ENCODE results near the gene UBAC1. TPM values are rescaled to one million over a fixed set of nuclear protein-coding genes. Genes with fewer than 3 reads are reported as not detected.
"Not testable (repeated sequence)": the region's sequence is repeated elsewhere in the genome, so short reads cannot be mapped to it uniquely, and the experiment has no call there.

The UBAC1 gene
- total RNA-seq, 1 donor from 2014 or later: 47.7 TPM

DNA sequence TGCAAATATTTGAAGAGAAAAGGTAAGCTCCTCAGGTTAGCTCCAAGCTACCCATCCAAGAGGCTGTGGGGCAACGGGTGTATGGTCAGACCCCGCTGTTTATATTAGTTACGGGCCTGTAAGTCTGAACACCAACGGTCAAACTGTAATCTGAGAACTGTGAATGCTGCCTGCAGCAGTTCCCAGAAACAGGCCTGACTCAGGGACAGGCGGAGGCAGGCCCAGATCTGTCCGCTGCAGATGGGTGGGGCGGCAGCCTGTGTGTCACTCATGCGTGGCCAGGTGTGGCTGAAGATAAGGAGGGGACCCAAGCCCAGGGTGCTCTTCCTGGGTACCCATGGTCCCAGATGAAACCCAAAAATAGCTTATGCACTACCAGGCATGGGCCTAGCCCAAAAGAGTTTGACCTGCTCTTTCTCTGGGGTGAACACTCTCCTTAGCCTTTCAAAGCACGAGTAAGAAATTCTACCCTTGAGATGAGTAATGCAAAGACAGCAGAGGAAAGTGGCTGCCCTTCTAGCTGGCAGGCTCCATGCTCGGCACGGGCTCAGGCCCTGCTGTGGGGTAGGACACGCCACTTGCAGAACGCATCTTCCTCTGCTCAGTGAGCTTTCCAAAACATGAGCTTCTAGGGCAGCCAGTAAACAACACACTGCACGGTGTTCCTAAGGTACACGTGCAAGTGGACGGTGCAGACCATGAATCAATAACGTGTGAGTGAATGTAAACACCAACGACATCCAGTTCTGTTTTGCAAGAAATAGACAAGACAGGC lies 9.1 kb downstream of the UBAC1 start:
- intact Hi-C loops (cut with micrococcal nuclease): no loop called here
- H3K27me3 Mint-ChIP-seq: no peaks in the 10 kb centered on the region
- DNase-seq: no peak
- H3K36me3 Mint-ChIP-seq (ENCODE audit: low read depth): peaks cover 35% of the 10 kb centered on the region
- H3K9me3 Mint-ChIP-seq: no peaks in the 10 kb centered on the region
- H3K4me1 Mint-ChIP-seq: peaks cover 8% of the 10 kb centered on the region
- no peak overlapping the region for H3K27ac Mint-ChIP-seq
- no peak overlapping the region for H3K4me3 Mint-ChIP-seq

DNA sequence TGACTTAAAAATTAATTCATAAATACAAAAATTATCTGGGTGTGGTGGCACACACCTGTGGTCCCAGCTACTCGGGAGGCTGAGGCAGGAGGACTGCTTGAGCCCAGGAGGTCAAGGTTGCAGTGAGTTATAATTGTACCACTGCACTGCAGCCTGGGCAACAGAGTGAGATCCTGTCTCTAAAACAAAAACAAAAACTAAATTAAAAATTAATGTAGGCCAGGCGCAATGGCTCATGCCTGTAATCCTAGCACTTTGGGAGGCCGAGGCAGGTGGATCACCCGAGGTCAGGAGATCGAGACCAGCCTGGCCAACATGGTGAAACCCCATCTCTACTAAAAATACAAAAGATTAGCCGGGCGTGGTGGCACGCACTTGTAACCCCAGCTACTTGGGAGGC lies 9.9 kb downstream of the UBAC1 start:
- H3K4me1 Mint-ChIP-seq; intact Hi-C loops (cut with micrococcal nuclease): not testable (repeated sequence)
- peaks cover 34% of the 10 kb centered on the region for H3K36me3 Mint-ChIP-seq (ENCODE audit: low read depth)

DNA sequence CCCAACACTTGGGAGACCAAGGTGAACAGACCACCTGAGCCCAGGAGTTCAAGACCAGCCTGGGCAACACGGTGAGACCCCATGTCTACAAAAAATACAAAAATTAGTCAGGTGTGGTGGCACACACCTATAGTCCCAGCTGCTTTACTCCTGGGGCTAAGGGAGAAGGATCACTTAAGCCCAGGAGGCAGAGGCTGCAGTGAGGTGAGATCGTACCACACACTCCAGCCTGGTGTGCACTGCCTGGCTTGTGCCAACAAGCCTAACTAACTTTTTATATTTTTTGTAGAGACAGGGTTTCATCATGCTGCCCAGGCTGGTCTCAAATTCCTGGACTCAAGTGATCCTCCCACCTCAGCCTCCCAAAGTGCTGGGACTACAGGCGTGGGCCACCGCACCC lies 10.3 kb downstream of the UBAC1 start:
- peaks cover 36% of the 10 kb centered on the region for H3K36me3 Mint-ChIP-seq (ENCODE audit: low read depth)
- H3K9me3 Mint-ChIP-seq; H3K4me1 Mint-ChIP-seq; intact Hi-C loops (cut with micrococcal nuclease); H3K27ac Mint-ChIP-seq; H3K4me3 Mint-ChIP-seq; DNase-seq; H3K27me3 Mint-ChIP-seq: not testable (repeated sequence)

More for the DNA sequence above, 9.9 kb downstream of the UBAC1 start:
- H3K9me3 Mint-ChIP-seq, H3K4me3 Mint-ChIP-seq, H3K27ac Mint-ChIP-seq, DNase-seq, H3K27me3 Mint-ChIP-seq: not testable (repeated sequence)

DNA sequence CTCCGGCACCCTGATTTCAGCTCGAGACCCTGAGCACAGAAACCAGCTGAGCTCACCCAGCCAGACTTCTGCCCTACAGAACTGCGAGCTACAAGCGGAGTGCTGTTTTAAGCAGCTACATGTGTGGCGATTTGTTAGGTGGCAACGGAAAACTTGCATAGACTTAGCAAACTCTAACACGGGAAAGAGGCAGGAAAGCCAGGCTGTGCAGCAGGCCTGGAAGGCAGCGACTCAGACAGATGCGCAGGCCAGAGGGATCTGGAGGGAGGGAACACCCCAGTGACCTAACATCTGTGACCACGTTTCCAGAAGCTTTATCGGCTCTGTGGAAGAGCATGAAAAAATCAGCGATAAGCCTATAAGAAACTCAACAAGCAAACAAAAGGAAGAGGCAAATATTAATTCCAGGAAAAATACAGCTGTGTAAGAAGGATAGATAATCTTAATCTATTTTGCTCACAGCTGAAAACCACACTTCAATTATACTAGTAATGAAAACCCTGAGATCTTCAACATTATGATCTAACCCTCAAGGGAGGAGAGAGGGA lies 11.0 kb downstream of the UBAC1 start:
- intact Hi-C loops (cut with micrococcal nuclease): no loop called here
- DNase-seq: no peak
- peaks cover 4% of the 10 kb centered on the region for H3K4me1 Mint-ChIP-seq
- H3K9me3 Mint-ChIP-seq: no peaks in the 10 kb centered on the region
- no peak overlapping the region for H3K4me3 Mint-ChIP-seq
- peaks cover 43% of the 10 kb centered on the region for H3K36me3 Mint-ChIP-seq (ENCODE audit: low read depth)
- H3K27me3 Mint-ChIP-seq: no peaks in the 10 kb centered on the region
- no peak overlapping the region for H3K27ac Mint-ChIP-seq

DNA sequence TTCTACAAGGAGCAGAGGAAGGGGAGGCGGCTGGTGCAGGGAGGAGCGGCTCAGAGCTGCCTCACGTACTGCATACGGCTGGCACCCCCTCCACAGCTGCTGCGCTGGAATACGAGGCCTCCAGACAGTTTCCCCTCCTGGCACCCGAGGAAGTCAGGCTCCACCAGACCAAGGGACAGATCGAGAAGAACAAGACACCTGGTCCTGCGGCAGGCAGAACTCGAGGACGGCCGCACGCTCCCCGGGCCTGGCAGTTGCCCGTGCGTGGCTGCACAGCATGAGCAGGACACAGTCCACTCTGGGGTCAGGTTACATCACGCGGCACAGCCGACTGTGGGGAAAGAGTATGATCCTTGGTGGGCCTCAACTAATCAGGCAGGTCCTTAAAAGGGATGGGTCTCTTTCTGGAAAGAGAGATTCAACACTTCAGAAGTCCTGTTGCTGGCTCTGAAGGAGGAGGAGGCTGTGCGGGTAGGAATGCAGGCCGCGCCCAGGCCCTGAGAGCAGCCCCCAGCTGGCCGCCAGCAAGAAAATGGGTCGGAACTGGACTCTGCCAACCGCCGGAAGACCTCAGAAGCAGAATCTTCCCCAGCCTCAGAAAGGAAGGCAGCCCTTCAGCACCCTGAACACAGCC lies 11.6 kb downstream of the UBAC1 start:
- intact Hi-C loops (cut with micrococcal nuclease): no loop called here
- Mint-ChIP-seq H3K27me3 (no peaks in the 10 kb centered on the region), H3K36me3 (ENCODE audit: low read depth) (peaks cover 43% of the 10 kb centered on the region), H3K4me3 (no peak overlapping the region), H3K9me3 (no peaks in the 10 kb centered on the region), H3K27ac (no peak overlapping the region), H3K4me1 (peaks cover 4% of the 10 kb centered on the region)
- no peak for DNase-seq

DNA sequence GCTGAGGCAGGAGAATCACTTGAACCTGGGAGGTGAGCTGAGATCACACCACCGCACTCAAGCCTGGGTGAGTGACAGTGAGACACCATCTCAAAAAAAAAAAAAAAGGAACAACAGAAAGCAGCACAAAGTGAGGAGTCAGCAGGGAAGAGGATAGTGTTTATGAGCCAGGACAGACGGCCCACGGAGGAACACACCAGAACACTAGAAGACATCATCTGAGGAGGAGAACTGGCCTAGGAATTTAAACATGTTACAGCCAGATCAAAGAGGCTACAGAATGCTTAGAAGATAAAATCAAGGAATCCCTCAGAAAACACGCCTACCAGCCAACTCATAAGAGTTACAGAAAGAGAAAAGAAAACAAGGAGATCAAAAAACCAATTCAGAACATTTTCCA lies 12.2 kb downstream of the UBAC1 start:
- Mint-ChIP-seq H3K27ac (no peak overlapping the region), H3K36me3 (ENCODE audit: low read depth) (peaks cover 44% of the 10 kb centered on the region), H3K27me3 (no peaks in the 10 kb centered on the region), H3K4me3 (no peak overlapping the region), H3K9me3 (no peaks in the 10 kb centered on the region), H3K4me1 (peaks cover 4% of the 10 kb centered on the region)
- intact Hi-C loops (cut with micrococcal nuclease): no loop called here
- DNase-seq: no peak

DNA sequence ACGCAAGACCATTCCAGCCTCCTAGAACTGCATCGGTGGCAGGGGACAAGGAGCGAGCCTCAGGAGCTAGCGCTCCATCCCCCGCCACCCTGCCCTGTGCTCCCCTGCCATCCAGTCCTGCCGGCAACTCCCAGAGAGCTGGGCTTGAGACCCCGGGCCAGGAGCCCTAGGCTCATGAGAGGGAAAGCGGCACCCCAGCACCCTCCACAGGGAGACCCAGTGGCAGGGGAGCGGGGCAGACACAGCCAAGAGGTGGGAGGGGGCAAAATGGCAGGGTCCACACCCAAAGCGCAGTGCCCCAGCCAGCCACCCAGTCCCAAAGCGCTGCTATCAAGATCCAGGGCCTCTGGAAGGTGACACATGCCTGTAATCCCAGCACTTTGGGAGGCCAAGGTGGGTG lies 12.7 kb downstream of the UBAC1 start:
- Mint-ChIP-seq H3K9me3 (no peaks in the 10 kb centered on the region), H3K27ac (no peak overlapping the region), H3K4me3 (no peak overlapping the region), H3K4me1 (peaks cover 4% of the 10 kb centered on the region), H3K36me3 (ENCODE audit: low read depth) (peaks cover 44% of the 10 kb centered on the region), H3K27me3 (no peaks in the 10 kb centered on the region)
- intact Hi-C loops (cut with micrococcal nuclease): no loop called here
- no peak for DNase-seq

DNA sequence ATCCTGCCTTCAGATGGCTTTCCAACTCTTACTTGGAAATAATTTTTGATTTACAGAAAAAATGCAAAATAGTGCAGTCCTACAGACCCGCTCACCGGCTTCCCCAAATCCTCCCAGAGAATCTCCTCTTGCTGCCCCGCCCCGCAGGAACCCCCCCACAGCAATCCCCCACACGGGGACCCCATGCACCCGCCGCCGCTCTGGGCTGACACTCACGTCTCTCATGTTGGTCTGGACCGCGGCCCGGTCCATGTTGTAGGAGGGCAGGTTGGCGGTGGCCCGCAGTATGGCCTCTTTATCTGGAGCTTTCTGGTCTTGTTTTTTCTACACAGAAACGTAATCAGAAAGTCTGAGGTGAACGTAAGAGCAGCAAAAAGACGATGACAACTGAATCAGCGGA lies 13.6 kb downstream of the UBAC1 start:
- DNase-seq: no peak
- Mint-ChIP-seq H3K9me3 (no peaks in the 10 kb centered on the region), H3K36me3 (ENCODE audit: low read depth) (peaks cover 46% of the 10 kb centered on the region), H3K4me3 (no peak overlapping the region), H3K27me3 (no peaks in the 10 kb centered on the region), H3K27ac (no peak overlapping the region), H3K4me1 (peaks cover 4% of the 10 kb centered on the region)
- intact Hi-C loops (cut with micrococcal nuclease): no loop called here

DNA sequence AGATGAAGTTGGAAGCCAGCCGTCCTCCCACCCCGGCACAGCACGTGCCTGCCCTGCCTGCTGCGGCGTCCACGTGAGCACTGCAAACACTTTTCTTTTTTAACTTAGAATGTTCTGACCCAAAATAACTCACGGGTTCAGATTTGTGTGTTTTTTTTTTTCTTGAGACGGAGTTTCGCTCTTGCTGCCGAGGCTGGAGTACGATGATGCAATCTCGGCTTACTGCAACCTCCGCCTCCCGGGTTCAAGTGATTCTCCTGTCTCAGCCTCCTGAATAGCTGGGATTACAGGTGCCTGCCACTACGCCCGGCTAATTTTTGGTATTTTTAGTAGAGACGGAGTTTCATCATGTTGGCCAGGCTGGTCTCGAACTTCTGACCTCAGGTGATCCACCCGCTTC lies 14.1 kb downstream of the UBAC1 start:
- H3K27me3 Mint-ChIP-seq, DNase-seq: not testable (repeated sequence)
- peaks cover 46% of the 10 kb centered on the region for H3K36me3 Mint-ChIP-seq (ENCODE audit: low read depth)

DNA sequence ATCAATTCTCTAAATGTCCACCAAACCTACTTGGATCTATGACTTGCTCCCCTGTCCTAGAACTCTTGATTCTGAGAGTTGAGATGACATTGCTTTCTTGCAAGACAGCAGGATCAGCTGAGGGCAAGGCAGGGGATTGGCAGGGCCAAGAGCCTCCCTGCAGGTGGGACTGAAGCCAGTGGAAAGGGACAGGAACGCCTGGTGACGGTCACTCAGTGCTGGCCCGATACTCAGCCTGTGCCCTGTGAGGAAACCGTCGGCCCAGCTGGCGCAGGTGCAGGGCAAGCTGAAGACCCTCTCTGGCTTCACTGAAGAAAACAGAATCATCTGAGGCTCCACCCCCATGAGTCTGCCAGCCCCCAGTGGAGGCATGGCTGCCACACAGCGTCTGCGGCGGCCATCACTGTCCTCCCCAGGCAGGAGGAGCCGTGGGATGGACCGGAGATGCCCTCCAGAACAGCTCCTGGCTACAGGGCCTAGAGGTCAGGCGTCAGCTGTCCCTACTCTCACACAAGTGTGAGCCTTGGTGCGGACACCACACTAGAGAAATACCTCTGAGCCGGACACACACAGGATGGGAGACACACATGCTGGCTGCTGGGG lies 14.7 kb downstream of the UBAC1 start:
- Mint-ChIP-seq H3K4me1 (peaks cover 4% of the 10 kb centered on the region), H3K27me3 (no peaks in the 10 kb centered on the region), H3K9me3 (no peaks in the 10 kb centered on the region), H3K27ac (no peak overlapping the region), H3K36me3 (ENCODE audit: low read depth) (peaks cover 47% of the 10 kb centered on the region), H3K4me3 (no peak overlapping the region)
- intact Hi-C loops (cut with micrococcal nuclease): no loop called here
- DNase-seq: no peak

More for the DNA sequence above, 14.1 kb downstream of the UBAC1 start:
- H3K4me1 Mint-ChIP-seq; H3K27ac Mint-ChIP-seq; H3K9me3 Mint-ChIP-seq; intact Hi-C loops (cut with micrococcal nuclease); H3K4me3 Mint-ChIP-seq: not testable (repeated sequence)

DNA sequence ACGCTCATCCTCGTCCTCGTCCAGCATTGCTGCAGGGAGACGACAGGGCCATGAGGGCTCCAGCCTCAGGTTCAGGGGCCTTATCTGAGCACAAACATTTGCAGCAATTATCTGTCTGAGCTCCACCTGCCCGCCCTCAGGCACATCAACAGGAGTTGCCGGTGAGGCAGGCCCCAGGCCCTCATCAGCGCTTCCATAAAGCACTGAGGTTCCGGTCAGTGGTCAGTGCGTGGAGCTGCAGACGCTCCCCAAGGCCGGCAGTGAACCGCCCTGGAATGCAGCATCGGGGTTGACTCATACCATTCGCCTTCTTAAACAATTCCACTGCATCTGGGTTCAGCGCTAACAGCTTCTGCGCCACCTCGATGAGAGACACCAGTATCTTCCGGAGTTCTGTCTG lies 15.2 kb downstream of the UBAC1 start:
- Mint-ChIP-seq H3K4me3 (no peak overlapping the region), H3K27ac (no peak overlapping the region), H3K4me1 (peaks cover 4% of the 10 kb centered on the region), H3K9me3 (no peaks in the 10 kb centered on the region), H3K27me3 (no peaks in the 10 kb centered on the region), H3K36me3 (ENCODE audit: low read depth) (peaks cover 48% of the 10 kb centered on the region)
- intact Hi-C loops (cut with micrococcal nuclease): no loop called here
- no peak for DNase-seq

DNA sequence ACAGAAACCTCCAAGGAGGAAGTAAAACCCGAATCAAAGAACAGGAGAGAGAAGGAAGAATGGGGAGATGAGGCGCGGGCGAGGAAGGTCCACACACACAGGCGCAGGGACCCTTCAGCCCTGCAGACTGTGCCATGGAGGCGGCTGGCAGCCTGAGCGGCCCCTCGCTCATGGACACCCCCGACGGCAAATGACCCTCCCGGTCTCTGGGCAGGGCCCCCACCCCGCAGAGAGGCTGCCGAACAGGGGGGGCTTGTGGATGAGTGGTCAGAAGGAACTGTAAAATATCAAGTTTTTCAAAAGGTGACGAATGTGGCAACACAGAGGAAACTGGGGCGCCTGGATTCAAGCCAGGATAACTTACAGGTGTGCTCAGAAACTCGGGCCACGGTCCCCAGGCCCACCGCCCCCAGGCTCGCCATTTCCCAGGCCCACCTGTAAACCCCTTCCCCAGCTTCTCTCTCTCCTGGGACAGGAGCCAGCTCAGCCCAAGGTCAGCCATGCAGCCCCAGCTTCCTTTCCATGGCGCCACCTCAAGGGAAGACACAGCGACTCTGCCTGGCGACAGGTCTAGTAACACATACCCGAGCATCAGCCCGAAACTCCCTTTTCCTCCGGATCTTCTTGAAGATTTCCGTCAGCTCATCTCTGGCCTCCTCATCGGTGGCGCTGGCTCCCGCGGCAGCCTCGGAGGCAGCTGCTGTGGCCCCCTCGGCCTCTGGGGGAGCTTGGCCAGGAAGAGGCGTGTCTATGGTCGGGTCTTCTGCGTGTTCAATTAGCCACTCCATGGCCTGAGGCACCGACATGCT lies 16.5 kb downstream of the UBAC1 start:
- Mint-ChIP-seq H3K27ac (no peak overlapping the region), H3K4me3 (no peak overlapping the region), H3K36me3 (ENCODE audit: low read depth) (peaks cover 55% of the 10 kb centered on the region), H3K9me3 (peaks cover under 1% of the 10 kb centered on the region), H3K4me1 (peaks cover 7% of the 10 kb centered on the region), H3K27me3 (no peaks in the 10 kb centered on the region)
- no peak for DNase-seq
- intact Hi-C loops (cut with micrococcal nuclease): no loop called here

DNA sequence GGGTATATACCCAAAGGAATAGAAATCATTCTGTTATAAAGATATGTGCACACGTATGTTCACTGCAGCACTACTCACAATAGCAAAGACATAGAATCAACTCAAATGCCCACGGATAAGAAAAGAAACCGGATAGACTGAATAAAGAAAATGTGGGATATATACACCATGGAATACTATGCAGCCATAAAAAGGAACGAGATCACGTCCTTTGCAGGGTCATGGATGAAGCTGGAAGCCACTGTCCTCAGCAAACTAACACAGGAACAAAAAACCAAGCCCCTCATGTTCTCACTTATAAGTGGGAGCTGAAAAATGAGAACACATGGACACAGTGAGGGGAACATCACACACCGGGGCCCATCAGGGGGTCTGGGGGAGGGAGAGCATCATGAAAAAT lies 17.6 kb downstream of the UBAC1 start:
- H3K27ac Mint-ChIP-seq; H3K4me3 Mint-ChIP-seq; H3K9me3 Mint-ChIP-seq; intact Hi-C loops (cut with micrococcal nuclease); H3K27me3 Mint-ChIP-seq; DNase-seq; H3K4me1 Mint-ChIP-seq: not testable (repeated sequence)
- peaks cover 58% of the 10 kb centered on the region for H3K36me3 Mint-ChIP-seq (ENCODE audit: low read depth)
